ENCODE measurements around the gene ZNF580. TPM values are rescaled to one million over a fixed set of nuclear protein-coding genes. Genes with fewer than 3 reads are reported as not detected.
A peak's percentile ranks its signal among the peaks of the same experiment; 100 is the strongest.

ZNF580 gene
- total and polyA plus RNA-seq, 9 of the 15 experiments (the other 6 are each of a cell fraction or from before 2014, with no cell fraction given) = 2.3 to 47.4 (median 6.0) TPM

DNA sequence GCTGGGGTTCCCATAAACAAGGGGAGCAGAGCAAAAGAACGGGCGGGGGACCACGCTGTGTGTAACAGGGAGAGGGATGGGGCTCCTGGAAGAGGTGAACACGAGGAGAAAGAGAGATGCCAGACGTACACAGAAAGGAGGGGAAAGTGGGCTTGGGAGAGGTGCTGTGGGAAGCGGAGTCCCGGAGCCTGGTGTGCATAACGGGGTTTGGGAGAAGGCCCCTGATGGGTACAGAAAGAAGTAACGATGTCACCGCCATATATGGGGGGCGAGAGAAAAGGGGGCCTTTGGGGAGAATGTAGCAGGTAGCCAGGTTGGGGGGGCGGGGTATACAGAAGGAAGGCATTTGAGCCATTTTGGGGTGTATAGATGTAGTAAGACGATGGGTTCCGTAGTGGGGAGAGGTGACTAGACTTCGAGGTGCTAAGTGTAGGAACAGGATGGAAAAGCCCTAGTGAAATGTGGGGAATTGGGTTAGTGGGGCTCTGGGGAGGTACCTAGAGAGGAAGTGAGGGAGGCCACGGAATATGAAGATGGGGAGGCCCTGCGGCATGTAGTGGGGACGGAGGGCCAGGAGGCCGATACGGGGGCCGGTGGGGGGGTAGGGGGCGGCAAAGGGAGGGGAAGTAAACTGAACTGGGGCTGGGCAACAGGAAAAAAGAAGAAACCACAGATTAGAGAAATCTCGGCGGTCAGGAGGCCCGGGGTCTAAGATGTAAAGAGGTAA, 787 bp downstream of the ZNF580 start (continued):
- TF ChIP-seq TEAD1 (CRISPR knock-in tag; IDR thresholded peaks at IDR 0.05) = 0 out of 4 replicates have a peak, but pooled peaks of 1 of the 2 experiments have one; percentile 17
- TF ChIP-seq ZNF217 (CRISPR knock-in tag; IDR thresholded peaks at IDR 0.05) = no peak
- TF ChIP-seq ZBTB40 (IDR thresholded peaks at IDR 0.05) = peak; percentile 43; the same call in 1 of the 2 replicates
- TF ChIP-seq ZBTB40 (CRISPR knock-in tag; IDR thresholded peaks at IDR 0.05) = no peak
- TF ChIP-seq MLLT1 (IDR thresholded peaks at IDR 0.05) = peak in 1 of 2 experiments; percentile 16; a peak in 1 of 4 replicates
- 0 out of 2 replicates have a peak, but pooled peaks have one; percentile 8 for TF ChIP-seq HIVEP1 (CRISPR knock-in tag; IDR thresholded peaks at IDR 0.05)
- TF ChIP-seq CHD1 (IDR thresholded peaks at IDR 0.05; ENCODE audit: low read length) = peak; percentile 76
- peak; percentile 95 for TF ChIP-seq ZBTB26 (CRISPR knock-in tag; IDR thresholded peaks at IDR 0.05)
- TF ChIP-seq AFF1 (IDR thresholded peaks at IDR 0.05; ENCODE audit: low read depth in 1 of 2, partially characterized antibody in 2 of 2) = no peak
